GM21619 (cell line): Measurements from ENCODE around the gene PDE7B.
"Not testable (repeated sequence)": the region's sequence is repeated elsewhere in the genome, so short reads cannot be mapped to it uniquely, and the experiment has no call there.

Experiments used
- ATAC-seq: cut with Tn5 transposase; IDR thresholded peaks from one replicate; pipeline ENCODE4 v1.9.1; 2021; ENCODE audit not compliant: unreplicated experiment

PDE7B gene

DNA sequence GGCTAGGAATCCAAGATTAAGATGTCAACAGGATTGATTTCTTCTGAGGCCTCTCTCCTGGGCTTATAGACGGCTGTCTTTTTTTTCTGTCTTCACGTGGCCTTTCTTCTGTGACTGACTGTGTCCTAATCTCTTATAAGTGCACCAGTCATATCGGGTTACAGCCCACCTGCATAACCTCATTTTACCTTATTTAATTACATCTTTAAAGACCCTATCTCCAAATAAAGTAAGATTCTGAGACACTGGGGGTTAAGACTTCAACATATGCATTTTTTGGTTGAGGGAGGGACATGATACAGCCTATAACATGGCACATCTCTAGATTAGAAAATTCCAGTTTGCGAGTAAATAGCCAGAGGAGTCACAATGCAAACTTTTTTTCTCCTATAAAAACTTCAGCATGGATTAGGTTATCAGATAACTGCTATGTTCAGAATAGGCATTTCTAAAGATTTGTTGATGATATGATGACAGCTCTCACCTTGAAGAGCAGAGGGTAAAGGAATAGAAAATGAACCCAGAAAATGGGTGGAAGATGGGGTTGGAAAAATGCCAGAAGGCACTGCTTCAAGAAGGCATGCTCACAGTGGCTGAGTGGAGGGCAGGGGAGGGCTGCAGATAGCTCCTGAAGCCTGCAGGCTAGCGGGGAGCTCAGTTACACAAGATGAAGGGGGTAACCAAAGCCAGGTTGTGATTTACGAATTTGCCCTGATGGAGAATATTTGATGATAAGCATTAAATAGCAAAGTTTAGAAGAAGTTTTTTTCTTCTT is 8.7 kb upstream of the PDE7B start:
- ATAC-seq = no peak

DNA sequence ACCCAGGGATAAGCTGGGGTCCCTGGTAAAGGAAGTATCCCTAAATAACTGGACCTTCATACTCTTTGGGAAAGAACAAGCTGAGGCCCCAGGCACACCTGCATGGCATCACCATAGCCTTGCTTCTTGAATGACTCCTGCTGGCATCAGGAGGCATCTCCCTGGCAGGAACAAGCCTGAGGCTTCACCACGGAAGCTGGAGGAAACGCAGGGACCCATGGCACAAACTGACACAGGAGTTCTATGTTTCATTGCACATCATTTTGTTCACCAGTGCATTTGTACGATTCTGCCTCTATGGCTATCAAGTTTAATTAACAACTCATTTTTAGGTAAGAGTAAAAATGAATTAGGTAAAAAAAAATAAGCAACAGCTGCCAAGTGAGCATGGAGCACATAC is 619 bp upstream of the PDE7B start:
- no peak for ATAC-seq

DNA sequence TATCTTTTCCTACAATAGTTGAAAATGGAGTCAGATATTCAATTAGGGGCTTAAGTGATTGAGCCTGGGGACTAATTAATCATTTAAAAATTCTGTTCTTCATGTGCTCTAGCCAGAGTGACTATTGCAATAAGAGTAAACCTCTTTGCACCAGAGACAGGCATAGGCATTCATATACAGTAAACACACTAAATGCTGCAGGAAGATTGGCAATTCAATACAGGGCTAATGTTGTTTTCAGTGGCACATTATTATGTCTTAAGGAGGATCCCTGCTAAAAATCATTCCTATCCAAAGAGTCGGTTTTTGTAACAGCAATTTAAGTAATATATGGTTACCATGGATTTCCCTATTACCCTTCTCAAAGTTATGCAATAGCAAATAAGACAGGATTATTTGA is 1.2 kb downstream of the PDE7B start:
- no peak for ATAC-seq

DNA sequence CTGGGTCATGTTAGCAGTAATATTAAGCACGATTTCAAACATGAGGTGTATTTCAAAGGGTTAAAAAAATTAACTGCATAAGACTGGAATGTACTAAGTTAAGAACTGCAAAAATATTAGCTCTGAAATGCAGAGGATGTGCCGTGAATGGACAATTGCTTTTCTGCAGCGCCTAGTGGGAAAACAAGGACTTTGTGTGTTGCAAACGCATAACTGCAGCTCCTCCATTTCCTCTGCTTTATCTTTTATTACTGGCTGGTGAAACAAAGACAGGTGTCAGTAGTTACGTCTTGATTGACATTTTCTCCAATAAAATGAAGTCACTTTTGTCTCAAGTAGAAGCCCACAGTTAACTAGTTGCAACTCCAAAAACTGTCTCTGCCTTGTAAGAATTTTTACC is 1.7 kb downstream of the PDE7B start:
- no peak for ATAC-seq

DNA sequence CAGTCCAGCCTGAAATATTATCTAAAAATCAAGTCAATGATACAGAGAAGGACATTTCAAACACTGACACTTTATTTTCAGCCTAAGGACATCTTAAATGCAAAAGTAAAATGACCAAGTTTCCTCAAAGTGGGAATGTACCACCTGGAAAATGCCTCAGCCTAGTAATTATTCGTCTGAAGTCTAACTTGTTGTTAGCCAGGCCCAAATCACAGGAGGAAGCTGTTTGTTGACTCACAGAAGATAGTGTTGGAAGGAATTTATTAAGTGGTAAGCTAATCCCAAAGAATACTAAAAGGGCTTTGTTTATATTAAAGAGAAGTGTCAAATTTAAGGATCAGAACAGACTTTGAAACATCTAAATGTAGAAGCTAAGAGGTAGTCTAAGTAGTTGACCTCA is 2.5 kb downstream of the PDE7B start:
- no peak for ATAC-seq

DNA sequence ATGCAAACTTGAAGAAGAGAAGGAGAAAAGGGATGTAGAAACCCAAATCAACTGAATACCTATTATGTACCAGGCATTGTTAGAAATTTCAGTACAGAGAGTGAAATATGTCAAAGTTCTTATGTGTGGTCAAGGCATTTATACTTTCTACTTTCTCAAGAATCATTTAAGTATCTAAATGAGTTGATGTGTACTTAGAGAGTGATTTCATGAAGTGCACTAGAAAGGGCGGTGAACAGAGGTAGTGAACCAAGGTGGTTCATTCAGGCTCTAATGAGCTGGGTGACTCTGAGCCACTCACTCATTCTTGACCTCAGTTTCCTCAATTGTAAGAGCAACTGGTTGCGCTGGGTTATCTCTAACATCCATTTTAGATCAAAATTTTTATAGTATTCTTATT is 3.3 kb downstream of the PDE7B start:
- no peak for ATAC-seq

DNA sequence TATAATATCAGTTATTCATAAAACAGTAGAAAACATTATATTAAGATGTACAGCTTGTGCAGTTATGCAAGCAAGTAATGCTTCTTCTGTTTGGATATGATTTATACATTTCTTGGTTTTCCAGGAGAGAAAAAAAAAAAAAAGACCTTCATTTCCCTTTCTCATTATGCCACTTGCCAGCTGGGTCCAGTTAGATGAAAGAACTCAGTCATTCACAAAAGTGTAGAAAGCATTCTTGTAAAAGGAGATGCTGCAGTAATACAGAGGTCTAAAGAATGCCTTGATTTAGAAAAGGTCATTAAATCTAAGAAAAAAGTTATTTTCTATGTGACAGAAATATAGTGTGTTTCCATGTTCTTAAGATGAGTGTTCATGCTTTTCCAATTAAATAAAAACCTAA is 7.4 kb downstream of the PDE7B start:
- ATAC-seq = no peak

DNA sequence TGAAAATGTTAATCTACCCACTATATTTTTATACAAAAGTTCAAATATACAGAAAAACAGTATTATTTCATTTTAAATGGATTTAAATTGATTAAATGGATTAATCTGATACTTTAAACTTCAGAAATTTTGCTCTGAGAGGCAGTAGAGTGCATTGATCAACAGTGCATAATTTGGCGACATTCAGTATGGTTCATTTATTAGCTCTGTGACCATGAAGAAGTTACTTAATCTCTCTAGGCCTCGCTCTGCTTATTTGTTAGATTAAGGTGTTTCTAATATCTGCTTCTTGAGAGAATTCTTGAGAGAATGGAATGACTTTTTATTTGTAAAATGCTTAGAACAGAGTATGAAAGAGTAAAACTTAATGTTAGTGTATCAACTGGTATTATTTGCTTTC is 8.9 kb downstream of the PDE7B start:
- no peak for ATAC-seq

DNA sequence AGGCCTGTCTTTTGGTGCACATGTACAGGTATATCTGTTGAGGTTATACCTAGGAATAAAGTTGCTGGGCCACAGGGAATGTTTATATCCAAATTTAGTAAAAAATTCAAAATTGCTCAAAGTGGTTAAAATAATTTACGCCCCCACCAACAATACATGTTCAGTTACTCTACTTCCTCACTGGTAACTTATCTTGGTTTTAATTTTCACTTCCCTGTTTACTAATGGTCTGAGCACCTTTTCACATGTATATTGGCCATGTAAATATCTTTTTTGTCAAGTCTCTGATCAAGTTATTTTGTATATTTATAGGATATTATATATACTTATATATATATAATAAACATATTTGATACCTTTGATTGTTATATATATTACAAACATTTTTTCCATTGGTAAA is 9.7 kb downstream of the PDE7B start:
- no peak for ATAC-seq

DNA sequence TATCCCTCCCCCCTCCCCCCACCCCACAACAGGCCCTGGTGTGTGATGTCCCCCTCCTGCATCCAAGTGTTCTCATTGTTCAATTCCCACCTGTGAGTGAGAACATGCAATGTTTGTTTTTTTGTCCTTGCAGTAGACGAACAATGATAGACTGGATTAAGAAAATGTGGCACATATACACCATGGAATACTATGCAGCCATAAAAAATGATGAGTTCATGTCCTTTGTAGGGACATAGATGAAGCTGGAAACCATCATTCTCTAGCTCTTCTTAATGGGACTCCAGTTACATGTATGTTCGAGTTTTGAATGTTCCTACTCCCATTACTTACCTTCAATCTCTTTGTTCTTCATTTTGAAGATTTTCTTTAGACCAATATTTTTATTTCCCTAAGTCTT is 13.4 kb downstream of the PDE7B start:
- ATAC-seq = not testable (repeated sequence)

DNA sequence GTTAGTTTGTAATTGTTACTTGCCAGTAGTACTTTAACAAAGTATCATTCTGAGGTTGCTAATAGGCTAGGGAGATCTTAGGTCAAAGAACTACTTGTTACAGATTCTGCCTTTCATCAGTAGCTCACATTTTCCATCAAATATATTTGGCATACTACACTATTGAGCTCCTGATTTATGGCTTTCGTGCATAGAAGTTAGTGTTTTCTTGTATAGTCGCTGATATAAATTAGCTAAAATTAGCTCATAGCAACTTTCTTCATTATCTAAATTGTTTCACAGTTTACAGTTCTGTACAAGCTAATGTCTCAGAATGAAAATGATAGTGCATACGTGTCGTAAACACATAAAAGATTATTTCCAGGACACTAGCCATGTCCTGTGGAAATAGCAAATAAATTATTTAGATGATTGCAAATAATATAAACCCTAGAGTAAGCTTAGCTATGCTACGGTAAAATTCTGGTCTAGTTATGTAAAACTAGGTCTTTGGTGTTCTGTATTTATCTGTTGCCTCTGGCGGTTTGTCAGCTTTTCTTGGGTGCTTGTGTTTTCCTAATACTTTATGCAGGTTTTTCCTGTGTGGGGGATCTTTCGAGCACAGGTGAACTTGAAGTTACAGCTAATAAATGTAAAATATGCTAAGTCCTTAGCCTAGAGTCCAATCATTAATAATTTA is 15.1 kb downstream of the PDE7B start:
- ATAC-seq = no peak

DNA sequence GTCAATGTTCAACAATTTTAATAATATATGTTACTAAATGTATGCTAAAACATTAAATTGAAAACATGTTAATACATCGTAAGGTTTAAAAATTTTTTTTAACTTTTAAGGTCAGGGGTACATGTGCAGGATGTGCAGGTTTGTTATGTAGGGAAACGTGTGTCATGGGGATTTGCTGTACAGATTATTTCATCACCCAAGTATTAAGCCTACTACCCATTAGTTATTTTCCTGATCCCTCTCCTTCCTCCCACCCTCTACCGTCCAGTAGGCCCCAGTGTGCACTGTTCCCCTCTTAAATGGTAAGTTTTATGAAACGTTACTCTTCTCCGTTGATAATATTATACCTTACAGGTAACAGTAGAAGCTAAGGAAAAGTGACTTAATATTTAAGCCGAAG is 15.8 kb downstream of the PDE7B start:
- no peak for ATAC-seq

DNA sequence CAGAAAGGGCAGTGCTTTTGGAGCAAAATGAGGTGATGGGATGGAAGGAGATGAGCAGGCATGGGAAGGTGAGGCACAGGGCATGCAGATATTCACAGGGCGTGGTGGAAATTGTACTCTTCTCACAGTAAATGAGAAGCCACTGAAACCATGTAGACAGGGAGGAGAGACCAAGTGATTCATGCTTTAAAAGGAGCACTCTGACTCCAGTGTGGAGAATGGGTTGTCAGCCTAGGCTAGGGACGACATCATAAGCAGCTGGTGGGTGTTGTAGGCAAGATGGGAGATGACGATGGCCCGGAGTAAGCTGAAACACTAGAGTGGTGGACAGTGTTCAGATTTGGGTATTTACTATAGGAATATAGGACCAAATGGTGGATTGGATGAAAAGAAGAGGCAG is 18.4 kb downstream of the PDE7B start:
- no peak for ATAC-seq

DNA sequence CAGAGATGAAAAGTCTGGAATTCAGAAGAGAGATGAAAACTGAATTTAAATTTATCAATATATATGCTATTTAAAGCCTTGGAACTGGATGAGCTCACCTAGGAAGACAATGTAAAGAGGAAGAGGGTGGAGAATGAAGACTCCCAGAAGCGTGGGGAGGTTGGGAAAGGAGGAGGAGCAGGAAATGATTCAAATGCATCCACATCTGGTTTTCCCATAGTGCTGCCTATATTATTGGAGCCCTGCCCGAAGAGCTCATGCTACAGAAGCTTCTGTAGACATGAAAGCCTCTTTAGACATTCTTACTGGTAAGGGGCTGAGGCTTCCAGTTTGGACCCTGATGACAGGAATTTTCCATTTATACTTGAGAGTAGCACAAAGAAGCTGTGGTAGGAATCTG is 19.2 kb downstream of the PDE7B start:
- ATAC-seq = no peak

DNA sequence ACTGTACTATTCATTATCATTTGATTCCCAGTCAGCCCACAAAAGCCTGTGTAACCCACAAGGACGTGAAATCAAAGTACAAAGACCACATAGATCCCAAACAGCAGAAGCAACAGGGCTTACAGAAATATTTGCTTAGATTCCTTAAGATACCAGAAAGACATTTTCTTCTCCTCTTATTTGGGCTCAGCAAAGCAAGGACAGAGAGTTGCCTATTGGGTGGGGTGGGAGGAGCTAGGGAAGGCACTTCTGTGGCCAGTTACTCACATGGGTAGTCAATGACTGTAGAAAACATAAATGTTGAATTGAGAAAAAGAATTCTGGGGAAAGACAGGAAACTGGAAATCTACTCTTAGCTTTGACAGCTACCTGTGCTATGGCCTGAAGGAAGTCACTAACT is 19.8 kb downstream of the PDE7B start:
- no peak for ATAC-seq

DNA sequence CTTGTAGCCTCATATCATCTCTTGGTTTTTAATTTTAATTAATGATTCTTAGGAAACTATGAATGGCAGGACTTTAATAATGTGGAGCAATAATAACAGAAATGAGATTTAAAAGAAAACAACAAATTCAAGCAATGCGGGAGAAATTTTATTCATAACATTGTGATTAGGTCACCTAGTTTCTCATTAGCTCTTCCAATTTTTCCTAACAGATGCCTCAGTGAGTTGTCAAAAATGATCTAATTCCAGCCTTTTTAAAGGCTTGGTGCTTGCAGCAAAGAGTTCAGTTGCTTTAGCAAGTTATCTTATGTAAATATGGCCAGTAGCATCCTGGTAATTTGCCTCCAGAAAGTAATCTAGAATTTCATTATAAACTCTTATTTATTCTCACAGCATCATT is 20.4 kb downstream of the PDE7B start:
- ATAC-seq = no peak

DNA sequence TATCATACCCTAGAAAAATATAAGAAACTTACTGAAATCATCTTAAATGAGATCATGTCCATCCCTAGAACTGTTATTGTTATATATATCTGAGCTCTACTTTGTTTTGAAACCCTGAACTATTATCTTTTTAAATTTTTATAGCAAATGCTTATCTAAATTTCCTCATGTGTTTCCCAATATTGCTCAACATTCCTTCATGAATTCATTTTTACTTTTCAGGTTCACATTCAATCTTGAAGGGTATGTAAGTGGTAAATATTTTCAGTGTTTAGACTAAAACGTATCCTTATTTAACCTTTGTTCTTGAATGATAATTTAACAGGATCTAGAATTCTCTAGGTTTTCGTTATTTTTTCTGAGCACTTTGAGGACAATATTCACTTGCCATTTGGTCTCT is 23.9 kb downstream of the PDE7B start:
- ATAC-seq = no peak

DNA sequence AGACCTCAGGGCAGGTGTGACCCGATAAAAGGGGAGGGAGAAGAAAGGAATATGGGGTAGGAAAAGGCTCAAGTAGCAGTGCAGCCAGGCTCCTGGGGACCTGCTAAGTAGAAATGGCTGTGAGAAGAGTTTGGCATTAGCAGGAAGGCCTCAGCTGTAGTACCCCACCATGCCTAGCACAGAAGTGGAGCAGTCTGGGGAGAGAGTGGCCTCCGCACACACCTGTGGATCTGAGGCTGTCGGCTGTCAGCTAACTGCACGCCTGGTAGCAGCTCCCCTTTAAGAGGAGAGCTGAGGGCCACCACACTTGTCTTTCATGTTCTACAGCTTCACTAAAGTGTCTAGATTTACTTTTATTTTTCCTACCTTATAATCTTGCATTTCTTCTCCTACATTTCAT is 24.6 kb downstream of the PDE7B start:
- no peak for ATAC-seq

DNA sequence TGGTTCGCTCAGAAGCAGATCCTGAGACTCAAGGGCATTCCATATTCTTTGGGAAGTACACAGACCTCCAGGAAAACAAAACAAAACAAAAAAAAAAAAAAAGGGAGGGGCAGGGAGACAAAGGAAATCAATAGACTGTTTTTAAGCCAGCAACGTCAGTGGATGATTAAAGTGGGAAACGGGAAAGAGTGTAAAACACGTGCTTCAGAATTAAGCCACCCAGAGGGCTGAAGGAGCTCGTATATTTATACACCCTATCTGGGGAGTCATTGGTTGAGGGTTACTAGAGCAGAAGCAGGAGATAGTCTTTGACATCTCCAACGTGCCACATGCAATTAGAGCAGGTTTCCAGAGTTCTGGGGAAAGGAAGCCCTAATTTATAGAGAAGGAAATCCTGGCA is 26.2 kb downstream of the PDE7B start:
- no peak for ATAC-seq

DNA sequence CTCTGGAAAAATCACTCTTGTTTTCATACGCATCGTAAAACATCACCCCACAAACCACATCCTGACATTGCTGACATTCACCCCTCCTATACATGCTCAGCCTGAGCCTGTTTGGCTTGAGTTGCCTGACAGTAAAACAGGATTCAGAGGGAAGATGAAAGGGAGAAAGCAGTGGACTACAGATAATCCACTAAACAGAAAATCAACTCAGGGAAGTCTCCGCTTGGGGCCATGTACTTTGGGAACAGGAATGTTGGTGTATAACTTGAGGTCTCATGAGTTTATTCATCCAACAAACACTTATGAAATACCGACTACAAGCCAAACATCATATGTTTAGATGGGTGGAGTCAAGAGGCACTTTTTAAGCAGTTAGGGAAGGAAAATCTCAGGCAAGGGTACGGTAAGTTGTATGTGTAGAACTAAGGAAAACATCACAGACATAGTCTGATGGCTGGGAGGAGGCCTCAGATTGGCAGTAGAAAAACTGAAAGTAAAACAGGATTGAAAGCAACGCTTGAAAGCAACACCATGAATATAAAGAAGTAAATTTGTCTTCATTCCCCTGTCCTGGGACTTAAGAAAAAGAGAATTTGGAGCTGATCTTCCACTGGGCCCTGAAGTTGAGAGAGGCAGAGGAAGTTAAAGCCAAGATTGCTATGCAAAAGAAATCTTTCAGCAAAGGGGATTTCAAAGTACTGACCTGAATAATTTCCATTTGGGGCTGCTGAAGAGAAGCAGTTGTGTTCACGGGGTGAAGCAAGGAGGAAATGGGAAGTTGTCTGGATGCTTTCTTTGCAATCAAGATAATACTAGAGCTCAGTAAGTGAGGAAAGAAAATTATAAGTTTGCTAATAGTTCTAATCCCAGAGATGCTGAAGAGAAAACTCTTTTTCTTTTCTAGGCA is 28.8 kb downstream of the PDE7B start:
- ATAC-seq = peak; percentile 97

DNA sequence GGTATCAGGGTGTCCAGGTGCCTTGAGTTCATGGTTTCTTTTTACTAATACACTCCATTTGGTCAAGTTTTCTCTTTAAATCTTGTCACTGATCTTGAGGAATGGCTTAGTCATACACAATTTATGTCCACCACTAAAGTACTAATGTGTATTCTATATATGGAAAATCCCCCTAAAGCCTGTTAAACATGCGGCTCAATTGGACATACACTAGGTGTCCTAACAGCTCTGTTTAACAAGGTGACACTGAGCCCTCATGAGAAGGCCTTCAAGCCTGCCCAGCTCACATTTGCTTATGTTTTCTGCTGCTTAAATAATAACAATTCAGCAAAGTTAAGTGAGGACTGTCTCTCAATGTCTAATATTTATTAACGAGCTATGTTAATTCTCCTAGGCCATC is 31.5 kb downstream of the PDE7B start:
- ATAC-seq = no peak

DNA sequence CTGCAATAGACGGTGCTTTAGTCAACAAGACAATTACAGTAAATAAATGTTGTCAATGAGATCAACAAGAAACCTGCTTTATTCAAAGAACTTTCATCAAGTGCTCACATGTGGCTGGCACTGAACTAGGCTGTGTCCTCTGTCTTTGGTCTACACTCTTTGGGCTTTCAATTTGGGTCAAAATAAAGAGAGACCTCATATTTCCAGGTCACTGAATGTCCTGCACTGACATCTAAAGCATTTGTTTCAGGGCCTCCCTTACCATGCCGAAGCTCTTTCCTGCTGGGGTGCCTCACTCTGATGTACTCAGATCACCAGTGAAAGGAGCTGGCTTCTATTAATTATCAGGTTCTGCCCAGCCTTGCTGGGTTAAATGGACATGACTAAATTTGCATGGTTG is 32.0 kb downstream of the PDE7B start:
- ATAC-seq = no peak
